ENCODE data around the gene LPIN3. TPM values are rescaled to one million over a fixed set of nuclear protein-coding genes. Genes with fewer than 3 reads are reported as not detected.

Gene LPIN3
- total RNA-seq, 1 donor from 2014 or later, result 2.8 TPM

DNA sequence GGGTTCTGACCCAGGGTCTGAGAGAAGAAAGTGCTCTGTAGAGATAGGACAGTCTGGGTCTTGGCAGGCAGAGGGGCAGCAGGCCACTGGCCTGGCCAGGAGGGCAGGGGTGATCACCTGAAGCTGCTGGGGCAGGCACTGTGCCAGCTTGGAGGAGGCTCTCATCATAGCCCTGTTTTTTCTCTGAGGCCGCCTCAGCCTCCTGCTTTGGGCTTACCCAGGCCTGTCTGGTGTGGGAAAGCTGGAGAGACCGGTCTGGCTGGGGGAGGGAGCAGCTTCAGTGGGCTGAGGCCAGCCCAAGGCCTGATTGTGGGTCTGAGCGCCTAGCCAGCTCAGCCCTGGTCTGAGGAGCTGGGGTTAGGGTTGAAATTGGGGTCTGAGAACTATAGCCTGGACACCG is 3.9 kb downstream of the LPIN3 start:
- H3K27me3 Mint-ChIP-seq (ENCODE audit: insufficient read depth, low read depth), result peaks cover 9% of the 10 kb centered on the region
- H3K4me2 ChIP-seq, result no peak overlapping the region
- H3K36me3 ChIP-seq, result no peaks in the 10 kb centered on the region
- no peaks in the 10 kb centered on the region for H3K79me2 ChIP-seq (ENCODE audit: low read depth)
- no peak overlapping the region for H3K27ac Mint-ChIP-seq
- no peak overlapping the region for H3K9ac ChIP-seq
- H3K4me1 ChIP-seq, result peaks cover 10% of the 10 kb centered on the region
- no peak overlapping the region for H3K4me3 ChIP-seq
- H3K9me3 Mint-ChIP-seq, result no peaks in the 10 kb centered on the region
- TF ChIP-seq, protein P1, sequence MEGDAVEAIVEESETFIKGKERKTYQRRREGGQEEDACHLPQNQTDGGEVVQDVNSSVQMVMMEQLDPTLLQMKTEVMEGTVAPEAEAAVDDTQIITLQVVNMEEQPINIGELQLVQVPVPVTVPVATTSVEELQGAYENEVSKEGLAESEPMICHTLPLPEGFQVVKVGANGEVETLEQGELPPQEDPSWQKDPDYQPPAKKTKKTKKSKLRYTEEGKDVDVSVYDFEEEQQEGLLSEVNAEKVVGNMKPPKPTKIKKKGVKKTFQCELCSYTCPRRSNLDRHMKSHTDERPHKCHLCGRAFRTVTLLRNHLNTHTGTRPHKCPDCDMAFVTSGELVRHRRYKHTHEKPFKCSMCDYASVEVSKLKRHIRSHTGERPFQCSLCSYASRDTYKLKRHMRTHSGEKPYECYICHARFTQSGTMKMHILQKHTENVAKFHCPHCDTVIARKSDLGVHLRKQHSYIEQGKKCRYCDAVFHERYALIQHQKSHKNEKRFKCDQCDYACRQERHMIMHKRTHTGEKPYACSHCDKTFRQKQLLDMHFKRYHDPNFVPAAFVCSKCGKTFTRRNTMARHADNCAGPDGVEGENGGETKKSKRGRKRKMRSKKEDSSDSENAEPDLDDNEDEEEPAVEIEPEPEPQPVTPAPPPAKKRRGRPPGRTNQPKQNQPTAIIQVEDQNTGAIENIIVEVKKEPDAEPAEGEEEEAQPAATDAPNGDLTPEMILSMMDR (IDR thresholded peaks at IDR 0.05), result no peak
- TF ChIP-seq EZH2 (IDR thresholded peaks at IDR 0.05), result no peak
- no peak for TF ChIP-seq EZH2phosphoT487 (IDR thresholded peaks at IDR 0.05)
- H2AFZ ChIP-seq (replicated peaks), result no peak overlapping the region
- H4K20me1 ChIP-seq (ENCODE audit: low read depth), result no peaks in the 10 kb centered on the region
- peaks cover 3% of the 10 kb centered on the region for H3K27me3 ChIP-seq
- no peaks in the 10 kb centered on the region for H3K9me3 ChIP-seq (ENCODE audit: low read depth)
- H3K4me1 Mint-ChIP-seq, result peaks cover 14% of the 10 kb centered on the region
- H3K36me3 Mint-ChIP-seq, result no peaks in the 10 kb centered on the region
- DNase-seq (ENCODE audit: low spot score), result no peak
- no peak overlapping the region for H3K27ac ChIP-seq
- no peaks in the 10 kb centered on the region for H3F3A ChIP-seq (ENCODE audit: low read depth)
- H3K4me3 Mint-ChIP-seq, result no peak overlapping the region

DNA sequence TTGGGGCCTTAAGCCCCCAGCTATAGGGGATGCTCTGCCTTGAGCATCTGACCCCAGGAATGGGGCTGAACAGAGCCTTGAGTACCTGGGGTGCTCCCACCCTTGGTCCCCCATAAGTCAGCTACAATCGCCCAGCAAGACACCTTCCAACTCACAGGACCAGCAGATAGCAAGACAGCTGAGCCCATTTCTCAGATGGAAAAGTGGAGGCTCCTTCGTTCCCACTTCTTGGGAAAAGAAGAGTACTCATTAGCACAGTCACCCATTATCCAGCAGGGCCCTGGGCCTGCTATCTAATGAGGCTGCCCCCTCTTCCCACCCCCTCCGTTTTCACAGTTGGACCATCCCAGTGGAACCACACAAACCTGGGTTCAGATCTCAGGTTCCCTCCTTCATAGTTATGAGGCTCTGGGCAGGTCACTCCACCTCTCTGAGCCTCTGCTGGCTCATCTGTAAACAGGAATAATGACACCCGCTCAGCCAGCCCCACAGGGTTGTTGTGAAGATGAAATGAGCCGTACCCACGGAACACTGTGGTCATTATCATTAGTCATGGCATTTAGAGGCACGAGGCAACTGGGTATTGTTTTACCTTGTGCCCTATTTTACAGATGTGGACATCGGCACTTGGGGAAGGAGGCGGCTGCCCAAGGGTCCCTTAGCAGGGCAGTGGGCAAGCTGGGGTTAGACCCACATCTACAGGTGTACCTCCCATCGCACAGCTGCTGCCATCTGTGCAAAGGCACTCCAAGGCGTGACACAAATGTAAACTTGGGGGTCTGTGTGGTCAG is 4.5 kb downstream of the LPIN3 start:
- Histone ChIP-seq H3K4me2 (no peak overlapping the region), H3K4me3 (no peak overlapping the region), H3K27ac (no peak overlapping the region), H4K20me1 (ENCODE audit: low read depth) (no peaks in the 10 kb centered on the region), H3K27me3 (no peaks in the 10 kb centered on the region), H2AFZ (replicated peaks) (no peak overlapping the region), H3K36me3 (no peaks in the 10 kb centered on the region), H3F3A (ENCODE audit: low read depth) (no peaks in the 10 kb centered on the region), H3K79me2 (ENCODE audit: low read depth) (no peaks in the 10 kb centered on the region), H3K4me1 (peaks cover 10% of the 10 kb centered on the region), H3K9ac (no peak overlapping the region), H3K9me3 (ENCODE audit: low read depth) (no peaks in the 10 kb centered on the region)
- H3K9me3 Mint-ChIP-seq, result no peaks in the 10 kb centered on the region
- H3K4me3 Mint-ChIP-seq, result no peak overlapping the region
- no peak for DNase-seq (ENCODE audit: low spot score)
- H3K4me1 Mint-ChIP-seq, result peaks cover 13% of the 10 kb centered on the region
- no peaks in the 10 kb centered on the region for H3K36me3 Mint-ChIP-seq
- no peak overlapping the region for H3K27ac Mint-ChIP-seq
- TF ChIP-seq EZH2phosphoT487 (IDR thresholded peaks at IDR 0.05) (no peak), EZH2 (IDR thresholded peaks at IDR 0.05) (no peak)
- TF ChIP-seq, protein P1 (IDR thresholded peaks at IDR 0.05), result no peak
- H3K27me3 Mint-ChIP-seq (ENCODE audit: insufficient read depth, low read depth), result peaks cover 6% of the 10 kb centered on the region

DNA sequence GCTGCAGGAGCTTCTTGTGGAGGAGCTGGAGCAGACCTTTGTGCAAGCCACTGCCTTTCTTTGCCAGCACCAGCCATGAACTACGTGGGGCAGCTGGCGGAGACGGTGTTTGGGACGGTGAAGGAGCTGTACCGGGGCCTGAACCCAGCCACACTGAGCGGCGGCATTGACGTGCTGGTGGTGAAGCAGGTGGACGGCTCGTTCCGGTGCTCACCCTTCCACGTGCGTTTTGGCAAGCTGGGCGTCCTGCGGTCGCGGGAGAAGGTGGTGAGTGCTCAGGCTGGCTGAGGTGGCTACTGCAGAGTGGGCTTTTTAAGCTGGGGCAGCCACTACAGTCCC is 5.1 kb downstream of the LPIN3 start:
- H3K27me3 ChIP-seq, result no peaks in the 10 kb centered on the region

More for the DNA sequence above, 5.1 kb downstream of the LPIN3 start:
- Histone ChIP-seq H3K4me2 (no peak overlapping the region), H3K27ac (no peak overlapping the region), H3K9ac (no peak overlapping the region), H3K36me3 (no peaks in the 10 kb centered on the region), H2AFZ (replicated peaks) (no peak overlapping the region), H3K79me2 (ENCODE audit: low read depth) (no peaks in the 10 kb centered on the region), H3F3A (ENCODE audit: low read depth) (no peaks in the 10 kb centered on the region), H4K20me1 (ENCODE audit: low read depth) (no peaks in the 10 kb centered on the region), H3K9me3 (ENCODE audit: low read depth) (no peaks in the 10 kb centered on the region), H3K4me1 (peaks cover 10% of the 10 kb centered on the region), H3K4me3 (no peak overlapping the region)
- Mint-ChIP-seq H3K4me3 (no peak overlapping the region), H3K36me3 (no peaks in the 10 kb centered on the region), H3K4me1 (peaks cover 10% of the 10 kb centered on the region), H3K9me3 (no peaks in the 10 kb centered on the region), H3K27ac (no peak overlapping the region), H3K27me3 (ENCODE audit: insufficient read depth, low read depth) (peaks cover 3% of the 10 kb centered on the region)
- DNase-seq (ENCODE audit: low spot score), result no peak
- TF ChIP-seq, protein P1 (IDR thresholded peaks at IDR 0.05), result no peak
- TF ChIP-seq EZH2 (IDR thresholded peaks at IDR 0.05) (no peak), EZH2phosphoT487 (IDR thresholded peaks at IDR 0.05) (no peak)
